ENCODE measurements around the gene NPTXR. TPM values are rescaled to one million over a fixed set of nuclear protein-coding genes. Genes with fewer than 3 reads are reported as not detected.

Gene NPTXR
- polyA plus RNA-seq, 3 donors, result 0.04 TPM; not detected in 2

GRCh38 chr22:38776086-38776485 is 67.7 kb downstream of the NPTXR start:
- Histone ChIP-seq H3K27ac (ENCODE audit: low read depth in 1 of 2, low read length in 2 of 2) (no peak overlapping the region), H3K4me1 (ENCODE audit: control insufficient read depth in 1 of 2, insufficient read depth in 2 of 2, low read length in 2 of 2) (no peaks in the 10 kb centered on the region), H3K36me3 (replicated peaks in 1 of 2; ENCODE audit: control insufficient read depth in 1 of 2, insufficient read depth in 2 of 2, low read length in 2 of 2) (peaks cover 12 to 20% of the 10 kb centered on the region in 2 donors), H3K4me2 (replicated peaks; ENCODE audit: extremely low read depth, low read length, poor library complexity, severe bottlenecking) (no peak overlapping the region), H3K9me3 (replicated peaks in 1 of 2; ENCODE audit: control insufficient read depth in 1 of 2, insufficient read depth in 1 of 2, low read length in 2 of 2) (no peaks in the 10 kb centered on the region), H3K9ac (ENCODE audit: insufficient read depth, low read length, poor library complexity, severe bottlenecking) (no peak overlapping the region), H3K4me3 (replicated peaks in 1 of 3; ENCODE audit: low read depth in 2 of 3, low read length in 3 of 3) (no peak overlapping the region), H4K20me1 (ENCODE audit: insufficient read depth, low read length) (no peaks in the 10 kb centered on the region), H3K79me2 (ENCODE audit: insufficient read depth, low read length) (no peaks in the 10 kb centered on the region), H3K27me3 (ENCODE audit: control insufficient read depth in 2 of 2, insufficient read depth in 2 of 2, low read length in 2 of 2) (no peaks in the 10 kb centered on the region), H2AFZ (ENCODE audit: insufficient read depth, low read depth, low read length, poor library complexity, severe bottlenecking) (no peak overlapping the region)
- H3K27me3 Mint-ChIP-seq (ENCODE audit: low read depth in 3 of 3), result peaks cover 0 to 3% (median 0%) of the 10 kb centered on the region in 3 donors
- intact Hi-C loops (cut with micrococcal nuclease), result no loop called here
- 60% methylated on average over 4 of the region's 6 CpGs for WGBS (ENCODE audit: insufficient coverage)
- no peak for DNase-seq
- peaks cover 16 to 23% of the 10 kb centered on the region in 2 donors for H3K36me3 Mint-ChIP-seq
- H3K4me3 Mint-ChIP-seq, result no peak overlapping the region
- no peak overlapping the region for H3K27ac Mint-ChIP-seq
- TF ChIP-seq CTCF (IDR thresholded peaks at IDR 0.05), result no peak
- H3K9me3 Mint-ChIP-seq, result no peaks in the 10 kb centered on the region
- no peaks in the 10 kb centered on the region for H3K4me1 Mint-ChIP-seq

GRCh38 chr22:38775656-38776055 is 68.2 kb downstream of the NPTXR start:
- H3K9ac ChIP-seq (ENCODE audit: insufficient read depth, low read length, poor library complexity, severe bottlenecking), result no peak overlapping the region

More at GRCh38 chr22:38775656-38776055, 68.2 kb downstream of the NPTXR start:
- no peak overlapping the region for H3K27ac ChIP-seq (ENCODE audit: low read depth in 1 of 2, low read length in 2 of 2)
- Mint-ChIP-seq H3K36me3 (peaks cover 16 to 20% of the 10 kb centered on the region in 2 donors), H3K27me3 (ENCODE audit: low read depth in 3 of 3) (peaks cover 0 to 3% (median 0%) of the 10 kb centered on the region in 3 donors), H3K9me3 (no peaks in the 10 kb centered on the region), H3K27ac (peak overlapping the region in 1 of 7 donors; percentile 64), H3K4me1 (no peaks in the 10 kb centered on the region), H3K4me3 (no peak overlapping the region)
- no peak overlapping the region for H3K4me2 ChIP-seq (replicated peaks; ENCODE audit: extremely low read depth, low read length, poor library complexity, severe bottlenecking)
- H3K4me1 ChIP-seq (ENCODE audit: control insufficient read depth in 1 of 2, insufficient read depth in 2 of 2, low read length in 2 of 2), result no peaks in the 10 kb centered on the region
- H3K36me3 ChIP-seq (replicated peaks in 1 of 2; ENCODE audit: control insufficient read depth in 1 of 2, insufficient read depth in 2 of 2, low read length in 2 of 2), result peaks cover 10 to 15% of the 10 kb centered on the region in 2 donors
- intact Hi-C loops (cut with micrococcal nuclease), result no loop called here
- whole genome bisulfite sequencing (ENCODE audit: insufficient coverage), result 64% methylated on average over 7 of the region's 13 CpGs
- H3K27me3 ChIP-seq (ENCODE audit: control insufficient read depth in 2 of 2, insufficient read depth in 2 of 2, low read length in 2 of 2), result no peaks in the 10 kb centered on the region
- H3K79me2 ChIP-seq (ENCODE audit: insufficient read depth, low read length), result no peaks in the 10 kb centered on the region
- no peak overlapping the region for H3K4me3 ChIP-seq (replicated peaks in 1 of 3; ENCODE audit: low read depth in 2 of 3, low read length in 3 of 3)
- no peak for TF ChIP-seq CTCF (IDR thresholded peaks at IDR 0.05)
- DNase-seq, result no peak
- no peaks in the 10 kb centered on the region for H4K20me1 ChIP-seq (ENCODE audit: insufficient read depth, low read length)
- H3K9me3 ChIP-seq (replicated peaks in 1 of 2; ENCODE audit: control insufficient read depth in 1 of 2, insufficient read depth in 1 of 2, low read length in 2 of 2), result no peaks in the 10 kb centered on the region
- H2AFZ ChIP-seq (ENCODE audit: insufficient read depth, low read depth, low read length, poor library complexity, severe bottlenecking), result no peak overlapping the region
